SK-N-SH (cell line): ENCODE results near the gene PPDPF. TPM values are rescaled to one million over a fixed set of nuclear protein-coding genes. Genes with fewer than 3 reads are reported as not detected.

Experiments used
- CTCF ChIA-PET: fragments of 300-600, 350-600 bp; formaldehyde crosslinking; extraction: SDS; loops from one replicate; lab custom pipeline; 2021; lab: Yijun Ruan, JAX
- POLR2A ChIA-PET: fragments of 350-600 bp; sonication (Branson Sonifier 250); formaldehyde crosslinking; extraction: SDS; loops from one replicate; lab custom pipeline; 2020; ENCODE audit warnings: antibody characterized with exemption, inconsistent platforms; lab: Yijun Ruan, JAX
- DNase-seq: peaks from one replicate; pipeline ENCODE4 v3.0.0; 2012
- H2AFZ ChIP-seq: fragments of 200-600 bp; sonication (generic); 2 replicates; pipeline ENCODE4 v1.8.1; 2016; ENCODE audit warnings: antibody characterized with exemption, mild to moderate bottlenecking, low read depth
- H3F3A ChIP-seq: fragments of 200-600 bp; sonication (generic); replicated peaks from 2 replicates; pipeline ENCODE3; 2016; ENCODE audit warnings: antibody characterized with exemption, mild to moderate bottlenecking; ENCODE audit not compliant: insufficient read depth
- H3K27ac ChIP-seq, 2 experiments: fragments of 200-500 bp in 1 of 2; fragments of 200-600 bp in 1 of 2; sonication (Bioruptor generic) in 1 of 2; sonication (generic), shearing (Covaris generic) in 1 of 2; 2 replicates each; pipeline versions ENCODE4 v1.5.1 to v1.6.1; 2014 to 2016; ENCODE audit warnings: low read depth in 2 of 2, inconsistent platforms in 1 of 2, low read length in 1 of 2, mild to moderate bottlenecking in 1 of 2, mixed read lengths in 1 of 2
- H3K27me3 ChIP-seq: fragments of 200-600 bp; sonication (generic), shearing (Covaris generic); 2 replicates; pipeline ENCODE4 v1.6.1; 2016; ENCODE audit warnings: mixed run types; ENCODE audit not compliant: insufficient read depth
- H3K36me3 ChIP-seq, 2 experiments: fragments of 200-500 bp in 1 of 2; fragments of 200-600 bp in 1 of 2; sonication (Bioruptor generic) in 1 of 2; sonication (generic) in 1 of 2; replicated peaks in 1 of 2; 2 replicates each; pipeline versions ENCODE3 to v1.5.1; 2014 to 2016; ENCODE audit warnings: low read length in 1 of 2, mild to moderate bottlenecking in 1 of 2; ENCODE audit not compliant: insufficient read depth in 2 of 2, control insufficient read depth in 1 of 2
- H3K4me1 ChIP-seq, 2 experiments: fragments of 200-500 bp in 1 of 2; fragments of 200-600 bp in 1 of 2; sonication (Bioruptor generic) in 1 of 2; sonication (generic), shearing (Covaris generic) in 1 of 2; 2 replicates each; pipeline versions ENCODE4 v1.5.1 to v1.6.1; 2014 to 2016; ENCODE audit warnings: low read depth in 1 of 2, low read length in 1 of 2, mixed run types in 1 of 2; ENCODE audit not compliant: insufficient read depth in 2 of 2, control insufficient read depth in 1 of 2
- H3K4me2 ChIP-seq: fragments of 200-600 bp; sonication (generic), shearing (Covaris generic); 2 replicates; pipeline ENCODE4 v1.6.1; 2017; ENCODE audit warnings: mixed run types
- H3K4me3 ChIP-seq, 2 experiments: fragments of 200-500 bp in 1 of 2; fragments of 200-600 bp in 1 of 2; sonication (Bioruptor generic) in 1 of 2; sonication (generic), shearing (Covaris generic) in 1 of 2; 2 replicates each; pipeline versions ENCODE4 v1.5.1 to v1.8.1; 2014 to 2016; ENCODE audit warnings: low read depth in 2 of 2, inconsistent platforms in 1 of 2, low read length in 1 of 2, mild to moderate bottlenecking in 1 of 2, mixed read lengths in 1 of 2, moderate library complexity in 1 of 2
- H3K79me2 ChIP-seq: fragments of 200-600 bp; sonication (generic); 2 replicates; pipeline ENCODE4 v1.8.1; 2017; ENCODE audit warnings: mild to moderate bottlenecking; ENCODE audit not compliant: insufficient read depth
- H3K9ac ChIP-seq: fragments of 200-600 bp; sonication (generic); 2 replicates; pipeline ENCODE4 v1.6.1; 2017; ENCODE audit warnings: mixed run types
- H3K9me2 ChIP-seq: fragments of 200-600 bp; sonication (generic); 2 replicates; pipeline ENCODE4 v1.6.1; 2017; ENCODE audit warnings: mixed run types
- H3K9me3 ChIP-seq: fragments of 200-600 bp; sonication (generic); 2 replicates; pipeline ENCODE4 v1.6.1; 2017; ENCODE audit warnings: mixed run types, mild to moderate bottlenecking, moderate library complexity
- H4K20me1 ChIP-seq: fragments of 200-600 bp; sonication (generic); 2 replicates; pipeline ENCODE4 v1.6.1; 2017; ENCODE audit warnings: mild to moderate bottlenecking, mixed run types; ENCODE audit not compliant: insufficient read depth
- CHD2 ChIP-seq: fragments of 150-350 bp; IDR thresholded peaks from 2 replicates; pipeline ENCODE4 v1.6.1; 2018; ENCODE audit warnings: low read length; ENCODE audit not compliant: partially characterized antibody
- CTCF ChIP-seq: fragments of 200-600 bp; sonication (generic); IDR thresholded peaks from 2 replicates; pipeline ENCODE4 v1.6.1; 2017; ENCODE audit warnings: antibody characterized with exemption, mild to moderate bottlenecking, moderate library complexity
- FOXJ3 ChIP-seq: sonication (generic); formaldehyde crosslinking; IDR thresholded peaks from 2 replicates; pipeline ENCODE4 v1.5.1; 2020; ENCODE audit warnings: mild to moderate bottlenecking, missing genetic modification reagents
- JUND ChIP-seq: IDR thresholded peaks from 2 replicates; pipeline ENCODE4 v1.4.0; 2012
- NFIC ChIP-seq: IDR thresholded peaks from 2 replicates; pipeline ENCODE4 v1.4.0; 2012; ENCODE audit warnings: borderline replicate concordance
- RCOR1 ChIP-seq: fragments of 150-350 bp; IDR thresholded peaks from 2 replicates; pipeline ENCODE4 v1.6.1; 2017; ENCODE audit warnings: antibody characterized with exemption, low read length
- REST ChIP-seq: IDR thresholded peaks from 2 replicates; pipeline ENCODE4 v1.6.1; 2012; ENCODE audit warnings: mild to moderate bottlenecking, low read depth, low read length, moderate library complexity
- SIN3A ChIP-seq: IDR thresholded peaks from 2 replicates; pipeline ENCODE4 v1.6.1; 2012; ENCODE audit warnings: low read depth, mild to moderate bottlenecking, low read length, moderate library complexity, borderline replicate concordance
- TCF12 ChIP-seq: IDR thresholded peaks from 2 replicates; pipeline ENCODE4 v1.4.0; 2012
- WGBS: methylation state at CpG from one replicate; pipeline ENCODE4 v1.1.6; 2017; ENCODE audit warnings: low lambda C conversion rate; 5-methylcytosine and 5-hydroxymethylcytosine counted together
- polyA plus RNA-seq, 3 experiments: library from polyadenylated mRNA; depleted of rRNA; stranded (reverse); fragments of >200 nt; gene quantifications; 2 replicates each; pipeline ENCODE4 v1.2.3, GENCODE V29; 2012
- TF ChIP-seq, protein P1 (sequence below): fragments of 150-350 bp; IDR thresholded peaks from 2 replicates; pipeline ENCODE4 v1.6.1; 2016; ENCODE audit warnings: mild to moderate bottlenecking, low read depth, low read length
- TF ChIP-seq, protein P2 (sequence below): fragments of 150-350 bp; IDR thresholded peaks from 2 replicates; pipeline ENCODE4 v1.6.1; 2017; ENCODE audit warnings: antibody characterized with exemption, low read length, low read depth, borderline replicate concordance
- TF ChIP-seq, protein P3 (sequence below): IDR thresholded peaks from 2 replicates; pipeline ENCODE4 v1.4.0; 2012; ENCODE audit warnings: low read depth, borderline replicate concordance
- TF ChIP-seq, protein P4 (sequence below): IDR thresholded peaks from 2 replicates; pipeline ENCODE4 v1.4.0; 2012; ENCODE audit warnings: low read depth, borderline replicate concordance

Gene PPDPF
- polyA plus RNA-seq, 1 of the 3 experiments (the other 2 are of a cell fraction): 71.4 TPM

DNA sequence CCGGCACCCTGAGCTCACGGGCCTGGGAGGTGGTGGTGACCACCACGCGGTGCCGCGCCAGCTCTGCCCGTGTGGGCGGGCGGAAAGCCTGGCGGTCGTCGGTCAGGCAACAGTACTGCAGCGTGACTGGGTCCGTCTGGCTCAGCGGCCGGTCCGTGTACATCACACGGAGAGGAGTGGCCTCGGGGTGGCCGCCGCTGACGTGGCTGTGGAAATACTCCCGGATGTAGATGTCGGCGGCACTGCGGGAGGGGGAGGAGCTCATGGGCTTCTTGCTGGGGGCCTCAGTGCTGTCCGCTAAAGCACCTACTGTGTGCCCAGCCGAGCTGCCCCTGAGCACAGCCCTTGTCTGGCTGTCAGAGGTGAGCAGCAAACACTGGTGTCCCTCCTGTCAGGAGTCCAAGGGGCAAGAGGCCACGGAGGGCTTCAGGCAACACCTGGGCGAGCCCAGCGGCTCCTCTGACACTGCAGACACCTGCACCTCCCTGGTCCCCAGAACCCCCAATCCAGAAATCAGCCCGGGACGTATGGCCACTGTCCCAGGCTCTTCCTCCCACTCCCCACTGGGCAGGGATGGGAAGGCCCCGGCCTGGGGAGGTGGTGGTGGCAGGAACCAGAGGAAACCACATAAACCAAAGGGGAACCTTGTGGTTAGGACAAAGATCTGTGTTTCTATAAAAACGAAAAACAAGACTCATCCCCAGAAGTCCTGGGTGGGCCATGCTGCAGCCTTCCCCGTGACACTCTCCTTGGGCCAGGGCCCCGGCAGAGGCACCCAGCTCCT lies 47.0 kb downstream of the PPDPF start:
- ChIA-PET POLR2A (no interaction called here), CTCF (interaction anchor here (0.8 to 3.6 kb wide), 2 partner anchors 30 to 71 kb away, joined by 3 to 12 read pairs; partner anchors contain the start of gene PTK6)
- WGBS: 88% methylated on average over 21 of the region's 37 CpGs
- DNase-seq: no peak
- Histone ChIP-seq H3K27me3 (no peaks in the 10 kb centered on the region), H3K79me2 (no peaks in the 10 kb centered on the region), H3K9me2 (no peaks in the 10 kb centered on the region), H3K36me3 (peaks cover 0 to 29% of the 10 kb centered on the region in 2 experiments), H3K4me2 (no peak overlapping the region), H3K9ac (no peak overlapping the region), H4K20me1 (no peaks in the 10 kb centered on the region), H3K4me1 (no peaks in the 10 kb centered on the region), H3K4me3 (no peak overlapping the region), H3K9me3 (no peaks in the 10 kb centered on the region), H3F3A (no peaks in the 10 kb centered on the region), H2AFZ (no peak overlapping the region), H3K27ac (no peak overlapping the region)
- TF ChIP-seq, protein P1, sequence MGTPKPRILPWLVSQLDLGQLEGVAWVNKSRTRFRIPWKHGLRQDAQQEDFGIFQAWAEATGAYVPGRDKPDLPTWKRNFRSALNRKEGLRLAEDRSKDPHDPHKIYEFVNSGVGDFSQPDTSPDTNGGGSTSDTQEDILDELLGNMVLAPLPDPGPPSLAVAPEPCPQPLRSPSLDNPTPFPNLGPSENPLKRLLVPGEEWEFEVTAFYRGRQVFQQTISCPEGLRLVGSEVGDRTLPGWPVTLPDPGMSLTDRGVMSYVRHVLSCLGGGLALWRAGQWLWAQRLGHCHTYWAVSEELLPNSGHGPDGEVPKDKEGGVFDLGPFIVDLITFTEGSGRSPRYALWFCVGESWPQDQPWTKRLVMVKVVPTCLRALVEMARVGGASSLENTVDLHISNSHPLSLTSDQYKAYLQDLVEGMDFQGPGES: no peak
- TF ChIP-seq SIN3A: no peak
- TF ChIP-seq REST: no peak

DNA sequence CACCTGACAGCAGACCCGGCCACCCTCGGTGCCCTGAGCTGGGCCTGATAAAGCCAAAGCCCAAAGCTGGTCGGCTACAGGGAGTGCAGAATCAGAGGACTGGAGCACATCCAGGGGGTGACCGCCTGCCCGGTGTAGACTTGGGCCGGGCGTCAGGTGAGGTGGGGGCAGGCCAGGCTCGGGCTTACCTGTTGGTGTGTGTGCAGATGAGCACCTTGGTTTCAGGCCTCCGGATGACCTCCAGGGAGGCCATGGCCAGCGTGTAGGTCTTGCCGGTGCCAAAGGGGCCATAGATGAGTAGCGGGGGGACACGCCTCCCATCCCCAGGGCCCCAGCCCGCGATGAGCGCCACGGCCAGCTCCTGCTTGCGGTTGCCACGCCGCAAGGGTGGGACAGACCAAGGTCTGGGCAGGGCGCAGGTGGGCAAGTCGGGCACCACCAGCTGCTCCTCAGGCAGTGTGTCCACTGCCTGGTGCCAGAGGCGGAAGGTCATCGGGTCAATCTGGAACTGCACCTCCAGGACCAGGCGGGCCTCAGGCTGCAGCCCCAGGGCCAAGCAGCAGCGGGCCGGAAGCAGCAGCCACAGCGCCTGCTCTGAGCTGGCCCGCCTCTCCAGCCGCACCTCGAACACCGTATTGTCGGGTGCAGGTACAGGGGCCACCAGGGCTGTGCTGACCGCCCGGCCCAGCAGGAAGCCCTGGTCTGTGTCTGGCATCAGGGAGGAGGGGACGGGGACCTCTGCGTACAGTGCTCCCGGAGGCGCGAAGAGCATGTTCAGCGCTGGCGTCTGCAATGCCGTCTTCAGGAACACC lies 47.8 kb downstream of the PPDPF start:
- DNase-seq: no peak
- H3F3A ChIP-seq: no peaks in the 10 kb centered on the region
- no peak overlapping the region for H3K4me3 ChIP-seq
- no peak overlapping the region for H3K9ac ChIP-seq
- WGBS: 89% methylated on average over 7 of the region's 43 CpGs
- POLR2A ChIA-PET: no interaction called here
- CTCF ChIA-PET: interaction anchor here (3.6 kb wide), 1 partner anchor 31 kb away, joined by 12 read pairs; the partner anchor contains the start of gene PTK6
- H3K27ac ChIP-seq: no peak overlapping the region
- no peaks in the 10 kb centered on the region for H3K9me2 ChIP-seq
- no peaks in the 10 kb centered on the region for H4K20me1 ChIP-seq
- no peaks in the 10 kb centered on the region for H3K9me3 ChIP-seq
- H2AFZ ChIP-seq: no peak overlapping the region
- H3K27me3 ChIP-seq: no peaks in the 10 kb centered on the region
- H3K36me3 ChIP-seq: peaks cover 0 to 22% of the 10 kb centered on the region in 2 experiments
- peaks cover 5% of the 10 kb centered on the region; the same call in 1 of the 2 replicates for H3K79me2 ChIP-seq
- H3K4me2 ChIP-seq: no peak overlapping the region
- H3K4me1 ChIP-seq: peaks cover 0 to 5% of the 10 kb centered on the region in 2 experiments; a peak in 1 of 4 replicates
- TF ChIP-seq, protein P2, sequence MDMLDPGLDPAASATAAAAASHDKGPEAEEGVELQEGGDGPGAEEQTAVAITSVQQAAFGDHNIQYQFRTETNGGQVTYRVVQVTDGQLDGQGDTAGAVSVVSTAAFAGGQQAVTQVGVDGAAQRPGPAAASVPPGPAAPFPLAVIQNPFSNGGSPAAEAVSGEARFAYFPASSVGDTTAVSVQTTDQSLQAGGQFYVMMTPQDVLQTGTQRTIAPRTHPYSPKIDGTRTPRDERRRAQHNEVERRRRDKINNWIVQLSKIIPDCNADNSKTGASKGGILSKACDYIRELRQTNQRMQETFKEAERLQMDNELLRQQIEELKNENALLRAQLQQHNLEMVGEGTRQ: no peak
- TF ChIP-seq CTCF (no peak), NFIC (no peak), JUND (no peak), FOXJ3 (CRISPR knock-in tag) (no peak), RCOR1 (no peak), TCF12 (no peak), CHD2 (no peak)
- TF ChIP-seq, protein P3, sequence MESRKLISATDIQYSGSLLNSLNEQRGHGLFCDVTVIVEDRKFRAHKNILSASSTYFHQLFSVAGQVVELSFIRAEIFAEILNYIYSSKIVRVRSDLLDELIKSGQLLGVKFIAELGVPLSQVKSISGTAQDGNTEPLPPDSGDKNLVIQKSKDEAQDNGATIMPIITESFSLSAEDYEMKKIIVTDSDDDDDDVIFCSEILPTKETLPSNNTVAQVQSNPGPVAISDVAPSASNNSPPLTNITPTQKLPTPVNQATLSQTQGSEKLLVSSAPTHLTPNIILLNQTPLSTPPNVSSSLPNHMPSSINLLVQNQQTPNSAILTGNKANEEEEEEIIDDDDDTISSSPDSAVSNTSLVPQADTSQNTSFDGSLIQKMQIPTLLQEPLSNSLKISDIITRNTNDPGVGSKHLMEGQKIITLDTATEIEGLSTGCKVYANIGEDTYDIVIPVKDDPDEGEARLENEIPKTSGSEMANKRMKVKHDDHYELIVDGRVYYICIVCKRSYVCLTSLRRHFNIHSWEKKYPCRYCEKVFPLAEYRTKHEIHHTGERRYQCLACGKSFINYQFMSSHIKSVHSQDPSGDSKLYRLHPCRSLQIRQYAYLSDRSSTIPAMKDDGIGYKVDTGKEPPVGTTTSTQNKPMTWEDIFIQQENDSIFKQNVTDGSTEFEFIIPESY: no peak
- TF ChIP-seq, protein P4, sequence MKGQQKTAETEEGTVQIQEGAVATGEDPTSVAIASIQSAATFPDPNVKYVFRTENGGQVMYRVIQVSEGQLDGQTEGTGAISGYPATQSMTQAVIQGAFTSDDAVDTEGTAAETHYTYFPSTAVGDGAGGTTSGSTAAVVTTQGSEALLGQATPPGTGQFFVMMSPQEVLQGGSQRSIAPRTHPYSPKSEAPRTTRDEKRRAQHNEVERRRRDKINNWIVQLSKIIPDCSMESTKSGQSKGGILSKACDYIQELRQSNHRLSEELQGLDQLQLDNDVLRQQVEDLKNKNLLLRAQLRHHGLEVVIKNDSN: no peak
